HepG2 (cell line): ENCODE measurements around the gene CHRD. TPM values are rescaled to one million over a fixed set of nuclear protein-coding genes. Genes with fewer than 3 reads are reported as not detected.

ENCODE experiments used
- ATAC-seq: fragments of 200-7000 bp; cut with Tn5 transposase; 3 replicates; pipeline ENCODE4 v1.9.1; 2020; ENCODE audit warnings: mild to moderate bottlenecking, moderate library complexity
- BruUV-seq: library from RNA; stranded (reverse); fragments of 400-500 nt; replicated peaks from 2 replicates; lab custom pipeline; 2021; lab: Mats Ljungman, UMichigan
- CTCF ChIA-PET: fragments of 300-600 bp; formaldehyde crosslinking; extraction: SDS; loops from one replicate; lab custom pipeline; 2021; ENCODE audit warnings: low total read pairs, inconsistent platforms, low intra/inter-chr PET ratio; lab: Yijun Ruan, JAX
- POLR2A ChIA-PET: fragments of 350-600 bp; sonication (Branson Sonifier 250); formaldehyde crosslinking; loops from one replicate; lab custom pipeline; 2020; ENCODE audit warnings: antibody characterized with exemption, inconsistent platforms; lab: Yijun Ruan, JAX
- DNase-seq: peaks from one replicate; pipeline ENCODE4 v3.0.0-alpha.2; 2015; ENCODE audit warnings: low spot score
- FAIRE-seq: peaks from 3 replicates; lab custom pipeline; 2011; peaks lifted over from hg19 to GRCh38; lab: Jason Lieb, UNC
- H2AFZ ChIP-seq: one replicate; pipeline ENCODE4 v1.6.1; 2011; ENCODE audit warnings: low read length, inconsistent platforms
- H3K27ac ChIP-seq: fragments of 300-600 bp; 3 replicates; pipeline ENCODE4 v1.8.0; 2011; ENCODE audit warnings: mixed run types, mild to moderate bottlenecking, mixed read lengths, low read length, inconsistent platforms; ENCODE audit not compliant: insufficient read depth; ENCODE audit errors: extremely low read length
- H3K27me3 ChIP-seq, 2 experiments: fragments of 200-600 bp in 1 of 2; 2 replicates in 1 of 2; 3 replicates in 1 of 2; pipeline versions ENCODE4 v1.6.0 to v1.8.0; 2011; ENCODE audit warnings: low read length in 2 of 2, mild to moderate bottlenecking in 2 of 2, moderate library complexity in 2 of 2, inconsistent platforms in 1 of 2; ENCODE audit not compliant: insufficient read depth in 2 of 2, control insufficient read depth in 1 of 2
- H3K36me3 ChIP-seq, 2 experiments: fragments of 200-600 bp in 1 of 2; replicated peaks in 1 of 2; 2 replicates in 1 of 2; 3 replicates in 1 of 2; pipeline versions ENCODE4 v1.5.1 to v1.8.0; 2011; ENCODE audit warnings: low read length in 2 of 2, inconsistent platforms in 1 of 2; ENCODE audit not compliant: insufficient read depth in 2 of 2, control insufficient read depth in 1 of 2
- H3K4me1 ChIP-seq: 2 replicates; pipeline ENCODE4 v1.5.1; 2012; ENCODE audit warnings: low read length, inconsistent platforms; ENCODE audit not compliant: insufficient read depth
- H3K4me2 ChIP-seq: 2 replicates; pipeline ENCODE4 v1.6.0; 2011; ENCODE audit warnings: low read depth, low read length, inconsistent platforms
- H3K4me3 ChIP-seq, 3 experiments: fragments of 200-600 bp in 1 of 3; sonication (generic), shearing (Covaris generic) in 1 of 3; replicated peaks in 1 of 3; 2 replicates each; pipeline ENCODE4 v1.5.1; 2011 to 2016; ENCODE audit warnings: low read length in 3 of 3, inconsistent platforms in 2 of 3, low read depth in 2 of 3, mild to moderate bottlenecking in 2 of 3, control low read depth in 1 of 3, mixed read lengths in 1 of 3; ENCODE audit not compliant: insufficient read depth in 1 of 3
- H3K79me2 ChIP-seq: one replicate; pipeline ENCODE4 v1.6.1; 2011; ENCODE audit warnings: low read length, inconsistent platforms; ENCODE audit not compliant: insufficient read depth
- H3K9ac ChIP-seq: 2 replicates; pipeline ENCODE4 v1.6.0; 2011; ENCODE audit warnings: mild to moderate bottlenecking, low read depth, low read length, inconsistent platforms; ENCODE audit not compliant: insufficient read depth
- H3K9me3 ChIP-seq: 2 replicates; pipeline ENCODE4 v1.5.1; 2012; ENCODE audit warnings: mild to moderate bottlenecking, low read length
- H4K20me1 ChIP-seq: 2 replicates; pipeline ENCODE4 v1.6.0; 2011; ENCODE audit warnings: inconsistent platforms, mild to moderate bottlenecking, low read length, moderate library complexity; ENCODE audit not compliant: insufficient read depth
- AKNA ChIP-seq: sonication (generic); formaldehyde crosslinking; IDR thresholded peaks from 2 replicates; pipeline ENCODE4 v1.4.0; 2020; ENCODE audit warnings: missing genetic modification reagents, borderline replicate concordance
- ARID2 ChIP-seq: sonication (generic); formaldehyde crosslinking; IDR thresholded peaks from 2 replicates; pipeline ENCODE4 v1.8.1; 2022; ENCODE audit warnings: mild to moderate bottlenecking, missing genetic modification reagents, borderline replicate concordance
- KDM5A ChIP-seq: fragments of 200-600 bp; sonication (generic); IDR thresholded peaks from 2 replicates; pipeline ENCODE4 v1.7.0; 2018; ENCODE audit warnings: antibody characterized with exemption, mild to moderate bottlenecking, low read length, borderline replicate concordance
- NFKBIZ ChIP-seq: IDR thresholded peaks from 2 replicates; pipeline ENCODE4 v1.6.1; 2018; ENCODE audit warnings: missing genetic modification reagents, missing compliant biosample characterization
- POLR2G ChIP-seq: fragments of 200-400 bp; formaldehyde crosslinking; IDR thresholded peaks from 2 replicates; pipeline ENCODE4 v1.6.1; 2018; ENCODE audit warnings: mild to moderate bottlenecking, low read depth, low read length, moderate library complexity
- ZNF747 ChIP-seq: sonication (generic); formaldehyde crosslinking; IDR thresholded peaks from 2 replicates; pipeline ENCODE4 v1.8.1; 2023; ENCODE audit warnings: missing genetic modification reagents, mild to moderate bottlenecking, borderline replicate concordance
- WGBS: methylation state at CpG from one replicate; pipeline ENCODE4 v1.1.6; 2017; ENCODE audit warnings: low lambda C conversion rate; 5-methylcytosine and 5-hydroxymethylcytosine counted together
- in situ Hi-C: cut with HindIII; loops from 2 replicates; pipeline ENCODE4 v1.10.0; 2017; ENCODE audit warnings: low pct_unique_long_range_greater_than_20kb; ENCODE audit not compliant: extremely low pct_ligation_motif_present
- intact Hi-C: fragments of 100-400 bp; cut with micrococcal nuclease; formaldehyde crosslinking; loops from one replicate; pipeline ENCODE4 v1.10.0; 2022; ENCODE audit not compliant: unreplicated experiment
- polyA plus RNA-seq, 8 experiments: library from polyadenylated mRNA; depleted of rRNA in 3 of 8; stranded (reverse) in 7 of 8; unstranded in 1 of 8; fragments of >200 nt; fragmentation: Illumina TruSeq in 4 of 8; extraction: Trizol in 4 of 8; gene quantifications; 2 replicates each; pipeline versions ENCODE4 v1.2.1 to v1.2.3, GENCODE V29; 2011 to 2016; ENCODE audit warnings: low read depth in 4 of 8, missing spikeins in 1 of 8, mixed read lengths in 1 of 8; ENCODE audit not compliant: insufficient read depth in 1 of 8
- total RNA-seq, 5 experiments: library from RNA; depleted of rRNA; stranded (reverse); fragments of >200 nt; fragmentation: Illumina TruSeq; extraction: Trizol; gene quantifications; 2 replicates each; pipeline ENCODE4 v1.2.3, GENCODE V29; 2016; ENCODE audit warnings: low read depth in 1 of 5

The CHRD gene
- total and polyA plus RNA-seq, 2 of the 13 experiments (the other 11 are each of a cell fraction or from before 2014, with no cell fraction given): 22.2 to 35.2 TPM

GRCh38 chr3:184384856-184385422 lies 5.1 kb downstream of the CHRD start:
- FAIRE-seq: no peak
- H3K4me3 ChIP-seq: no peak overlapping the region
- in situ Hi-C loops (no loop called here), intact Hi-C loops (no loop called here)
- no peak overlapping the region for H3K4me2 ChIP-seq
- no peak overlapping the region for H3K9ac ChIP-seq
- ChIA-PET CTCF (no interaction called here), POLR2A (no interaction called here)
- 95% methylated on average over 5 of the region's 8 CpGs for WGBS
- no peak for DNase-seq
- H3K27ac ChIP-seq: no peak overlapping the region
- H2AFZ ChIP-seq: no peak overlapping the region
- peaks cover 6% of the 10 kb centered on the region; the same call in 1 of the 2 replicates for H3K4me1 ChIP-seq
- no peaks in the 10 kb centered on the region for H3K79me2 ChIP-seq
- TF ChIP-seq NFKBIZ: no peak
- TF ChIP-seq AKNA (CRISPR knock-in tag): no peak
- no peak for TF ChIP-seq ARID2
- TF ChIP-seq POLR2G: no peak
- TF ChIP-seq ZNF747: no peak
- TF ChIP-seq KDM5A: no peak
- BruUV-seq: no TSS peak
- no peaks in the 10 kb centered on the region for H4K20me1 ChIP-seq
- no peaks in the 10 kb centered on the region for H3K27me3 ChIP-seq
- peaks cover 12 to 35% of the 10 kb centered on the region in 2 experiments; a peak in 4 of 5 replicates for H3K36me3 ChIP-seq
- H3K9me3 ChIP-seq: no peaks in the 10 kb centered on the region
- no peak for ATAC-seq
